ENCODE measurements around the gene MYD88. TPM values are rescaled to one million over a fixed set of nuclear protein-coding genes. Genes with fewer than 3 reads are reported as not detected.
A peak's percentile ranks its signal among the peaks of the same experiment; 100 is the strongest.

The MYD88 gene
- total and polyA plus RNA-seq, 9 of the 15 experiments (the other 6 are each of a cell fraction or from before 2014, with no cell fraction given) = 3.2 to 47.3 (median 27.6) TPM

DNA sequence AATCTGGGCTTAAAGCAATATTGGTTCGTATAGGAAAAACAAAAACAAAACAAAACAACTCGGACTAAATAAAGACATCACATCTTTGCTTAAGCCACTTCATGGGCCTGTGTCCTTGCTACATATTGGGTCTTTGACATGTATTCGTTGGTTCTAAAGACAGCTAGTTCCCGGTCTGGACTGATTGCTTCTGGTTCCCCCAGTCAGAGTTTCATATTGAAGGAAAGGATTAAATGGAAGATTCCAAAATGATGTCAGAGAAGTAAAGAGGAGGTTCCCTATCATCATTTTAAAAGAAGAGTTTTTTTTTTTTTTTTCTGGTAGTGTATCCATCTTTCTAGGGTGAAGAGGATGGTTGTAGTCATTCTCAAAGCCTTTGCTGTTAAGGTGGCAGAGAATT, 29.1 kb downstream of the MYD88 start:
- Histone ChIP-seq H4K20me1 (replicated peaks; ENCODE audit: control insufficient read depth, insufficient read depth, low read length) (peaks cover 16% of the 10 kb centered on the region), H3K36me3 (ENCODE audit: control insufficient read depth, insufficient read depth, low read length) (peaks cover 23% of the 10 kb centered on the region), H3K9ac (ENCODE audit: insufficient read depth in 1 of 2, low read depth in 2 of 2, low read length in 2 of 2) (0 out of 4 replicates have a peak overlapping the region, but pooled peaks of 1 of the 2 experiments have one; percentile 25), H3K4me2 (ENCODE audit: insufficient read depth, low read length) (peak overlapping the region; percentile 89), H3K9me1 (ENCODE audit: control insufficient read depth, insufficient read depth, low read length) (peaks cover 2% of the 10 kb centered on the region), H3K27me3 (ENCODE audit: control insufficient read depth in 2 of 2, insufficient read depth in 2 of 2, low read length in 2 of 2) (no peaks in the 10 kb centered on the region), H3K27ac (ENCODE audit: extremely low read depth, low read depth, low read length) (no peak overlapping the region), H3K4me1 (replicated peaks in 1 of 2; ENCODE audit: control insufficient read depth in 2 of 2, insufficient read depth in 2 of 2, low read length in 2 of 2) (peaks cover 22 to 35% of the 10 kb centered on the region in 2 experiments), H3K79me2 (ENCODE audit: control insufficient read depth, insufficient read depth, low read length) (peaks cover 73% of the 10 kb centered on the region), H3K9me3 (replicated peaks; ENCODE audit: control insufficient read depth, insufficient read depth, low read depth, low read length) (no peaks in the 10 kb centered on the region), H3K4me3 (no peak overlapping the region; the same call in 1 of the 2 replicates), H2AFZ (ENCODE audit: low read depth, low read length) (no peak overlapping the region)
- POLR2A ChIA-PET = interaction anchor here (0.8 to 5.4 kb wide), 7 partner anchors 10 to 876 kb away, joined by 3 to 55 read pairs (median 4); partner anchors contain the start of genes ACAA1 and MYD88
- CTCF ChIA-PET (ENCODE audit: low intra/inter-chr PET ratio) = no interaction called here
- ATAC-seq = no peak
- TF ChIP-seq, protein P1, sequence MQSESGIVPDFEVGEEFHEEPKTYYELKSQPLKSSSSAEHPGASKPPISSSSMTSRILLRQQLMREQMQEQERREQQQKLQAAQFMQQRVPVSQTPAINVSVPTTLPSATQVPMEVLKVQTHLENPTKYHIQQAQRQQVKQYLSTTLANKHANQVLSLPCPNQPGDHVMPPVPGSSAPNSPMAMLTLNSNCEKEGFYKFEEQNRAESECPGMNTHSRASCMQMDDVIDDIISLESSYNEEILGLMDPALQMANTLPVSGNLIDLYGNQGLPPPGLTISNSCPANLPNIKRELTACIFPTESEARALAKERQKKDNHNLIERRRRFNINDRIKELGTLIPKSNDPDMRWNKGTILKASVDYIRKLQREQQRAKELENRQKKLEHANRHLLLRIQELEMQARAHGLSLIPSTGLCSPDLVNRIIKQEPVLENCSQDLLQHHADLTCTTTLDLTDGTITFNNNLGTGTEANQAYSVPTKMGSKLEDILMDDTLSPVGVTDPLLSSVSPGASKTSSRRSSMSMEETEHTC (IDR thresholded peaks at IDR 0.05) = no peak
- TF ChIP-seq HEY1 (CRISPR knock-in tag; IDR thresholded peaks at IDR 0.05; ENCODE audit: borderline replicate concordance) (no peak), RBFOX2 (IDR thresholded peaks at IDR 0.05; ENCODE audit: low read depth, low read length) (0 out of 2 replicates have a peak, but pooled peaks have one; percentile 17), GABPB1 (CRISPR knock-in tag; IDR thresholded peaks at IDR 0.05) (no peak)
- TF ChIP-seq, protein P2, sequence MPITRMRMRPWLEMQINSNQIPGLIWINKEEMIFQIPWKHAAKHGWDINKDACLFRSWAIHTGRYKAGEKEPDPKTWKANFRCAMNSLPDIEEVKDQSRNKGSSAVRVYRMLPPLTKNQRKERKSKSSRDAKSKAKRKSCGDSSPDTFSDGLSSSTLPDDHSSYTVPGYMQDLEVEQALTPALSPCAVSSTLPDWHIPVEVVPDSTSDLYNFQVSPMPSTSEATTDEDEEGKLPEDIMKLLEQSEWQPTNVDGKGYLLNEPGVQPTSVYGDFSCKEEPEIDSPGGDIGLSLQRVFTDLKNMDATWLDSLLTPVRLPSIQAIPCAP (CRISPR knock-in tag; IDR thresholded peaks at IDR 0.05; ENCODE audit: borderline replicate concordance) = no peak
- no peak for DNase-seq (ENCODE audit: extremely low read depth in 1 of 4, low spot score in 3 of 4)
- no peak for FAIRE-seq
- 31% methylated on average over 4 of the region's 4 CpGs for WGBS (ENCODE audit: insufficient coverage, low coverage, missing lambda C conversion rate)
- in situ Hi-C loops (cut with MboI) = no loop called here
- no TSS peak for BruUV-seq (replicated peaks)
- intact Hi-C loops (cut with micrococcal nuclease) = no loop called here
